Stromal cell of bone marrow (primary cell): Measurements from ENCODE around the gene PPP1R12B.

Experiments used
- DNase-seq: peaks from one replicate; pipeline ENCODE4 v3.0.0-alpha.2; 2012; ENCODE audit warnings: low read depth

The PPP1R12B gene, protein sequence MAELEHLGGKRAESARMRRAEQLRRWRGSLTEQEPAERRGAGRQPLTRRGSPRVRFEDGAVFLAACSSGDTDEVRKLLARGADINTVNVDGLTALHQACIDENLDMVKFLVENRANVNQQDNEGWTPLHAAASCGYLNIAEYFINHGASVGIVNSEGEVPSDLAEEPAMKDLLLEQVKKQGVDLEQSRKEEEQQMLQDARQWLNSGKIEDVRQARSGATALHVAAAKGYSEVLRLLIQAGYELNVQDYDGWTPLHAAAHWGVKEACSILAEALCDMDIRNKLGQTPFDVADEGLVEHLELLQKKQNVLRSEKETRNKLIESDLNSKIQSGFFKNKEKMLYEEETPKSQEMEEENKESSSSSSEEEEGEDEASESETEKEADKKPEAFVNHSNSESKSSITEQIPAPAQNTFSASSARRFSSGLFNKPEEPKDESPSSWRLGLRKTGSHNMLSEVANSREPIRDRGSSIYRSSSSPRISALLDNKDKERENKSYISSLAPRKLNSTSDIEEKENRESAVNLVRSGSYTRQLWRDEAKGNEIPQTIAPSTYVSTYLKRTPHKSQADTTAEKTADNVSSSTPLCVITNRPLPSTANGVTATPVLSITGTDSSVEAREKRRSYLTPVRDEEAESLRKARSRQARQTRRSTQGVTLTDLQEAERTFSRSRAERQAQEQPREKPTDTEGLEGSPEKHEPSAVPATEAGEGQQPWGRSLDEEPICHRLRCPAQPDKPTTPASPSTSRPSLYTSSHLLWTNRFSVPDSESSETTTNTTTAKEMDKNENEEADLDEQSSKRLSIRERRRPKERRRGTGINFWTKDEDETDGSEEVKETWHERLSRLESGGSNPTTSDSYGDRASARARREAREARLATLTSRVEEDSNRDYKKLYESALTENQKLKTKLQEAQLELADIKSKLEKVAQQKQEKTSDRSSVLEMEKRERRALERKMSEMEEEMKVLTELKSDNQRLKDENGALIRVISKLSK

DNA sequence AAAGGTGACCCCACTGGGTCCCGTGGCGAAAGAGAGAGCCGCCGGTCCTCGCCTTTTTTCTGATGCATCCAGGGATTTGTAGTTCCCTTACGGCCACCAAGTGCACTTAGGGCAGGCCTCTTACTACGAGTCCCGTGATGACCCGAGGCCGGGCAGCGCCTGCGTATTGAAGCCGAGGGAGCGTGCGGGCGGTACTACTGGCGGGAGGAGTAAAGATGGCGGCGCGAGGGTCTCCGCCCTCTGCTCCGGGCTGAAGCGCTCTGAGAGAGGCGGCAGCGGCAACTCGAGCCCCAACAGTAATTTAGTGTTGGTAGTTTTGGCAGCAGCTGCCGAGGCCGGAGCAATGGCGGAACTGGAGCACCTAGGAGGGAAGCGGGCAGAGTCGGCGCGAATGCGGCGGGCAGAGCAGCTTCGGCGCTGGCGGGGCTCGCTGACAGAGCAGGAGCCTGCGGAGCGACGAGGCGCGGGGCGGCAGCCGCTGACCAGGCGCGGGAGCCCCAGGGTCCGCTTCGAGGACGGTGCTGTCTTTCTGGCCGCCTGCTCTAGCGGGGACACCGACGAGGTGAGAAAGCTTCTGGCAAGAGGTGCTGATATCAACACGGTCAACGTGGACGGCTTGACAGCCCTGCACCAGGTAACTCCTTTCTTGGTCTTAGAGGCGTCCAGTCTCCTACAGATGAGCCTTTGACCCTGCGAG, at the start of gene PPP1R12B:
Gene PPP1R12B, plus strand, starts transcription at position 191 of the 697 bp plus-strand sequence. Its CDS starts 153 bp downstream, at position 344.
- peak; percentile 99 for DNase-seq

DNA sequence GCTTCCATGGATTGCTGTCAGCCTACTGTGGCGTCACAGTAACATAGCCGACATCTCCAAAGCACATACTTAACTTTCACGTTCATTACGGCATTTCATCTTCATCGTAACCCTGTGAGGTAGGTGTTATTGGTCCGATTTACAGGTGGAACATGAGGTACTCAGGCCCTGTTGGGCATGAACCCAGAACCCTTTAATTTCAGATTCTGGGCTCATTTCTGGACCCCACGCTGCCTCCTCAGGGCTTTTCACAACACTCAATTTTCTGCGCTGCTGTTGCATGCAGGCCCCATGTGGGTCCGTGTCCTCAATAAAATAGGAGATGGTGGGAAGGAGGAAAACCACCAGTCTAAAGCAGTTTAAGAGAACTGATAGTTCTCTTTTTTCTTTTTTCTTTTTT, 46.3 kb upstream of the PPP1R12B start:
- no peak for DNase-seq

DNA sequence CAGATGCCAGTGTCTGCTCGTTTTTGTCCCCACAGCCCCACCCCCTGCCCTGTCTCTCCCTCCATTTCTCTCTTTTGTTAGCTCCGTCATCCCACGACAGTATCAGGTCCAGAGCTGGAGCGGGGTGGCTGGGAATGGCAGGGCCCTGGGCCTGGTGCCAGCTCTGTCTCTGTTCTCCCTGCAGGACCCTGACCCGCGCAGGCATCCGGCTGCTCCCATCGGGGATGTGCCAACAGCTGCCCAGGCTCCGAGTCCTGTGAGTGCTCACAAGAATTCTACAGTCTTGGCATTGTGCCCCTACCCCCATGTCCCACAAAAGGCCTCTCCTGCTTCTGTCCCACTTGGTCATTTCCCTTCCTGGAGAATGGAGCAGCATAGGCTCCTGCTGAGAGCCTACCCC, 44.1 kb upstream of the PPP1R12B start:
- DNase-seq, result no peak

DNA sequence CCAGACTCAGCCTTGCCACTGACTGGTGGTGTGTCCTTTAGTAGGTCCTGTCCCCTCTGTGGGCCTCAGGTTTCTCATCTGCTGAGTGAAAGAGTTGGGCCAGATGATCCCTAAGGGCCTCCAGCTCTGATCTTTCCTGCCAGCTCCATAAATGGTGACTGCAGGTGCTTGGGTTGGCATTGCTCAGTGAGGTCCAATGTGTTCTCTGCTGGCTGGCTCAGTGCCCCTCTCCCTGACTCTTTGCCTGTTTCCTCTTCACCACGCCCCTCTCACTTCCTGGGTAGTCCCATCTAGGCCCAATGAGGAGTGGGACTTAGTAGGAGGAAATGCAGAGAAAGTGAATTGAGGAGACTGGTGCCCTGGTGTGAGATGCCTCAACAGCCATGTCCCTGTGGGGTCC, 43.3 kb upstream of the PPP1R12B start:
- no peak for DNase-seq

DNA sequence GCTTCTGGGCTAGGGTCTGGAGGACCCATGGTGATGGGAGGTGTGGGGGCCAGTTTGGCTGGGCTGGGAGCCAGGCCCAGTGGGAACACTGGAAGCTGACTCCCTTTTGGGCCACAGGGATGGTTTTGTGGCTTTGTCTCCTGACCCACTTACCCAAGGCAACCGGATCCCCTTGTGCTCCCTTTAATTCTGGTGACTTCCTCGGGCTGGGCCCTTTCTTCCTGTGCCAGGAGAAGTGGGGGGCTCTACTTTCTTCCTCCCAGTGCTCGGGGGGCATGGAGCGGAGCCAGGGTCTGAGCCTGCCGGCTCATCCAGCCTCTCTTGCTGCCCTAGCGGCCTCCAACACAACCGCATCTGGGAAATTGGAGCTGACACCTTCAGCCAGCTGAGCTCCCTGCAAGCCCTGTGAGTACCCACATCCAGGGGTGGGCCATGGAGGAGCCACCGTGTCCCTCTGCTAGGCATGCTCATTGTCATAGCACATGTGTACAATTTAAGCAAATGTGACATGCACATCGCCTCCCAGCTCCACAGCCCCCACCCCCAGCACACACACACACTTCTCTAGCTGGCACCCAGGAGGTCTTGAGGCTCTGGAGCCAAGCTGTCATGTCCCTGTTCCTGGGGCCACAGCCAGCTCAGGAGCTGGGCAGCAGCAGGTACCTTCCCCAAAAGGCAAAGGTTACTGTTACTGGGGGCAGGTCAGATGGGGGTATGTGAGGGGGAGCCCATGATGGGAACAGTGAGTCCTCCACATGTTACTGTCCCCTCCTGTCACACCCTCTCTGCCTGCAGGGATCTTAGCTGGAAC, 41.8 kb upstream of the PPP1R12B start:
- DNase-seq, result no peak

DNA sequence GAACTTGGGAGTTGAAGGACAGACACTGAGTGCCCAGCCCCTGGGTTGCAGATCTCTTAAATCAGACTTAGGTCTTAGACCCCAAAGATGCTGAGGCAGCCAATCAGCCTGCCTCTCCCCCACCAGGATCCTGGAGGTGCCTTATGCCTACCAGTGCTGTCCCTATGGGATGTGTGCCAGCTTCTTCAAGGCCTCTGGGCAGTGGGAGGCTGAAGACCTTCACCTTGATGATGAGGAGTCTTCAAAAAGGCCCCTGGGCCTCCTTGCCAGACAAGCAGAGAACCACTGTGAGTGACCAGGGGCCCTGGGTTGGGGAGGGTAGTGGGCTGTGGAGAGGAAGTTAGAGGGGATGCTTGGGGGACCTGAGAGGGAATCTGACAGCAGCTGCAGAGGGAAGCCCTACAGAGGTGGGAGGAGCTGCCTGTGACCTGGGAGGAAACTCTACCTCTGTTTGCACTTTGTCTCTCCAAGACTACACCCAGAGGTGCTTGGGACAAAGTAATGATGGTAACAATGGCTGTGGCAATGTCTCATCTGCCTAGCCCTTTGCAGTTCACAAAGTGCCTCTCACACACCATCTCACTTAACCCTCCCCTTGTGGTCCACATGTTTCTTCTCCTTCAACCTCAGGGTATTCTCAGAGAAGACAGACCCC, 38.3 kb upstream of the PPP1R12B start:
- no peak for DNase-seq

DNA sequence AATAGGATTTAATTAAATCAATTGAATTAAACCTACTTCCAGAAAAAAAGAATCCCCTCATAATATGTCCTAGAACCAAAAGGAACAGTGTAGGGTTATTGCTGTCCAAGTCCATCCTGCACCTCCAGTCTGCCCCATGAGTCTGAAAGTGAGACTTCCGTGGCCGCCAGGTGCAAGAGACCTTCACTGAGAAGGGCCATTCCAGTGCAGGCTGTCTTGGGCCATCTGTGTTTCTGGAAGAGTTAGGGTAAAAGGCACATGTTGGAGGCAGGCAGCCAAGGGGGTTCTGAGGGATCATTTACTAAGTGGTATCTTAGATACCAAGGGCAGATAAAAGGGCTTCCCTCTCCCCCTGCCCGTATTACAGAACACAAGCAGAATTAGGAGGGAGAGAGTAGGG, 37.8 kb upstream of the PPP1R12B start:
- DNase-seq, result no peak

DNA sequence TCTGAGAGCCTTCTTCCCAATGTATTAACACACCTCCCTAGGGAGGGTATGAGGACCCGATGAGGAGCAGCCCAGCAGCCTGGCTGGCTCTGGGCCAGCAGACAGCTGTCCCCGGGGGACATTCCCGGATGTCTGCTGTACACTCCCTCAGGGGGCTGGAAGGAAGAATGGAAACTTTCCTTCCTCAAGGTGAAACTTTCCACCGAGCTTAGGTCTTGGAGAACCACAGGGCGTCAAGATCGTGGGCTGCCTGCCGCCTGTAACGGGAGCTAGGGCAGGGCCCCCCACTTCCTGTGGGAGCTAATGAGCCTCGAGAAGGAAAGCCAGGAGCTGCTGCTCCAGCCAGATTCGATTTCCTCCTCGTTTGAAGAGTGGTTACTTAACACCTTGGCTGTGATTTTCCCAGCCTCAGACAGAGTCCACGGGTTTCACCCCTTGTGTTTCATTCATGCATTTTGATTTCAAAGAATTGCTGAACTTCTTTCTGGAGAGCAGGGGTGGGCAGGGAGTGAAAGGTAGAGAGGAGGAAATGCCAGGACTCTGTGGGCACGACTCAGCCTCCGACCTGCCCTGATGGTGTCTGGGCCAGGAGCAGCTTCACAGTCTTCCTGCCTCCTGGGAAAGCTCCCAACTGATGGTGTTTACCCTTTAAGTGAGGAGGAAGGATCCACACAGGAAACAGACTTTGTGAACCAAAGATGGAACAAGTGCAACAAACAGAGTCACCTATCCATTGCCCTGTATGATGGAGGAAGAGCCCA, 36.4 kb upstream of the PPP1R12B start:
- DNase-seq, result no peak

DNA sequence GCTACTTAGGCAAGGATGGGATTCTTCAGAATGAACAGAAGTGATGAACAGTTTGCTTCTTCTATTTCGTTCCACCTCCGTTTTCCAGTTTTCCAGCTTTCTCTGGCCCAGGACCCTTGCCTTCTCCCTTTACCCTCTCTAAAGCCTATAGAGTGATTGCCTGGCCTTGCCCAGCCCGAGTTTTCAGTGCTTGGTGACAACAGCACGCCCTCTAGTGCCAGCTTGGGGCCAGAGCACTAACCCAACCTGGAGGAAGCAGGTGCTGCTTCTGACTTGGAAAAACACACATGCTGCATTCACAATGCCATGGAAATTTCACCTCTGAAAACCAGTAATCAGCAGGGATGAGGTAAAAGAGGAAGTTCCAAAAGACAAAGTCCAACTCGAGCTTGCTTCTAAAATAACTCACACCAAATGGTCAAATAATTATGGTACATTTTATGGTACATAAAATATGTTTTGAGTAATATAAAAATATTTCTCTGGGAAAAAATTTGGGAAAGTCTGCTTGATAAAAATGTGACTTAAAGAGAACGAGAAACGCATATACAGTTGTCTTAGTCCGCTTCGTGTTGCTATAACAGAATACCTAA, 32.8 kb upstream of the PPP1R12B start:
- DNase-seq, result peak; percentile 34

DNA sequence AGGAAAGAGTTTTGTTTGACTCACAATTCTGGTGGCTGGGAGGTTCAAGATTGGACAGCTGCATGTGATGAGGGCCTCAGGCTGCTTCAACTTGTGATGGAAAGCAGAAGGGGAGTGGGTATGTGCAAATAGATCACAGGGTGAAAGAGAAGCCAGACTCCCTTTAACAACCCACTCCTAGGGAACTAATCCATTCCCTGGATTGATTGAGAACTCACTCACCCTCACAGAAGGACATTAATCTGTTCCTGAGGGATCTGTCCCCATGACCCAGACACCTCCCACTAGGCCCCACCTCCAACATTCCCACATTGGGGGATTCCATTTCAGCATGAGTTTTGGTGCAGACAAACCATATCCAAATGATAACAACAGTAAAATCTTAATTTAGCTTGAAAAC, 32.3 kb upstream of the PPP1R12B start:
- DNase-seq, result no peak

DNA sequence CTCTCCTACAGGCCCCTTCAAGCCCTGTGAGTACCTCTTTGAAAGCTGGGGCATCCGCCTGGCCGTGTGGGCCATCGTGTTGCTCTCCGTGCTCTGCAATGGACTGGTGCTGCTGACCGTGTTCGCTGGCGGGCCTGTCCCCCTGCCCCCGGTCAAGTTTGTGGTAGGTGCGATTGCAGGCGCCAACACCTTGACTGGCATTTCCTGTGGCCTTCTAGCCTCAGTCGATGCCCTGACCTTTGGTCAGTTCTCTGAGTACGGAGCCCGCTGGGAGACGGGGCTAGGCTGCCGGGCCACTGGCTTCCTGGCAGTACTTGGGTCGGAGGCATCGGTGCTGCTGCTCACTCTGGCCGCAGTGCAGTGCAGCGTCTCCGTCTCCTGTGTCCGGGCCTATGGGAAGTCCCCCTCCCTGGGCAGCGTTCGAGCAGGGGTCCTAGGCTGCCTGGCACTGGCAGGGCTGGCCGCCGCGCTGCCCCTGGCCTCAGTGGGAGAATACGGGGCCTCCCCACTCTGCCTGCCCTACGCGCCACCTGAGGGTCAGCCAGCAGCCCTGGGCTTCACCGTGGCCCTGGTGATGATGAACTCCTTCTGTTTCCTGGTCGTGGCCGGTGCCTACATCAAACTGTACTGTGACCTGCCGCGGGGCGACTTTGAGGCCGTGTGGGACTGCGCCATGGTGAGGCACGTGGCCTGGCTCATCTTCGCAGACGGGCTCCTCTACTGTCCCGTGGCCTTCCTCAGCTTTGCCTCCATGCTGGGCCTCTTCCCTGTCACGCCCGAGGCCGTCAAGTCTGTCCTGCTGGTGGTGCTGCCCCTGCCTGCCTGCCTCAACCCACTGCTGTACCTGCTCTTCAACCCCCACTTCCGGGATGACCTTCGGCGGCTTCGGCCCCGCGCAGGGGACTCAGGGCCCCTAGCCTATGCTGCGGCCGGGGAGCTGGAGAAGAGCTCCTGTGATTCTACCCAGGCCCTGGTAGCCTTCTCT, 30.3 kb upstream of the PPP1R12B start:
- no peak for DNase-seq

DNA sequence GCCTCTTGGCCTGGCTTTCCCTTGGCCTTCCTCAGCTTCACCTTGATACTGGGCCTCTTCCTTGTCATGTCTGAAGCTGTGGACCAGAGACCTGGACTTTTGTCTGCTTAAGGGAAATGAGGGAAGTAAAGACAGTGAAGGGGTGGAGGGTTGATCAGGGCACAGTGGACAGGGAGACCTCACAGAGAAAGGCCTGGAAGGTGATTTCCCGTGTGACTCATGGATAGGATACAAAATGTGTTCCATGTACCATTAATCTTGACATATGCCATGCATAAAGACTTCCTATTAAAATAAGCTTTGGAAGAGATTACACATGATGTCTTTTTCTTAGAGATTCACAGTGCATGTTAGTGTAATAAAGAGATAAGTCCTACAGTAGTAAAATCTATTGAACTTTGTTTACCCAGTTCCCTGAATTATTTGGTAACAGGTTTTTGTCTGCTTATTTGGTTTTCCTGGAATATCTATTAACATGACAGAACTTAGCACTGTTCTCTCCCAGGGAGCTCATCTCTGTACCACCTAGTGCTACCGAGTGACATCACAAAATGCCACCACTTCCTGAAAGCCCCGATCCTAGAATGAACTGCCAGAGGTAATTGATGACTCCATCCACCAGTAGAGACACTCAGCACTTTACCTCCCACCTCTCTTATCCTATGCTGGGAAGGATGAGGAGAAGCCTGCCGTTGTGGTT, 29.0 kb upstream of the PPP1R12B start:
- DNase-seq, result no peak

DNA sequence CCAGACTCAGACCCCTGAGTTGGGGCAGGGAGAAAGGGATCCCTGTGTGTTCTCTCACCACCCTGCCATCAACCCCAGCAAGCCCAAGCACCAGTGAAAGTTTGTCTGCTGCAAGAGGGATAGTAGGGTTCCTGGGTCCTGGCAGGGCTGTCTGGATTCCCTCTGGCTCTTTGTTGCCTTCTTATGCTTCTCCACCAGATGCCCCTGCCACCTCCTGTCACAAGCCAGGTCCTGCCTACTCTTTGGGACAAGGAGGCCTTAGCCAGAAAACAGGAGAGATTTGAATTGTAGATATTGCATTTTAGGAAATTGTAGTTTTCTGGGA, 28.5 kb upstream of the PPP1R12B start:
- DNase-seq, result no peak

DNA sequence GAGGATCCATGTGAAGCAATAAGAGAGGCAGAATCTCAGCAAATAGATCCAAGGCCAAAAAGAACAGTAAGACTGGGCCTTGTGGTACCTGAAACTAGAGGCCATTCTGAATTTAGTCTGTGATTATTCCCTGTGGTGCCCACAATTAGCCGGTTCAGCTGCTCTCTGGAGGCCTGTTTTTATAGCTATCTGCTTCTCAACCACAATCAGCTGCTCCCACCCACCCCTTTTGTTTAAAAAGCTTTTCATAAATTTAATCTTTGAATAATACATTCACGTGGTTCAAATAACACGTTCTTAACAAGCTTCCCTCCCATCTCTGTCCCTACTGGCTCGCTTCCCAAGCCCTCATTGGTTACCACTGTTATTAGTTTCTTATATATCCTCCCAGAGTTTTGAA, 24.8 kb upstream of the PPP1R12B start:
- DNase-seq, result no peak

DNA sequence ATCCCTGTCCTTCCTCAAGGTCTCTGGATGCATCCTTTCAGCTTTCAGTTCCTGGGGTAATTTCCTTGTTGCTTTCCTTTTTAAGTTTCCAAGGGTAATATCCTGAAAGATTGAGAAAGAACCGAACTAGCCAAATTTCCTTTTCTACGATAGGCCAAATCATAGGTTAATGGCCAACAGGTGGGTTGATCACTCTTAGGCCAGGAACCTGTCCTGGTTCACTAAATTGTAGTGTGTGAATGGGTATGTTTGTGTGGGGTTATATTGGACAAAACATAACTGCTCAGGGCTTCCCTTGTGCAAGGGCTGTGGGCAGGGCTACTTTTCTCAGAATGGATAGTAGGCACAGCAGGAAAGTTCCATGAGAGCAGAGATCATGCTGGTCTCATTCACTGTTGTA, 23.9 kb upstream of the PPP1R12B start:
- DNase-seq, result no peak

DNA sequence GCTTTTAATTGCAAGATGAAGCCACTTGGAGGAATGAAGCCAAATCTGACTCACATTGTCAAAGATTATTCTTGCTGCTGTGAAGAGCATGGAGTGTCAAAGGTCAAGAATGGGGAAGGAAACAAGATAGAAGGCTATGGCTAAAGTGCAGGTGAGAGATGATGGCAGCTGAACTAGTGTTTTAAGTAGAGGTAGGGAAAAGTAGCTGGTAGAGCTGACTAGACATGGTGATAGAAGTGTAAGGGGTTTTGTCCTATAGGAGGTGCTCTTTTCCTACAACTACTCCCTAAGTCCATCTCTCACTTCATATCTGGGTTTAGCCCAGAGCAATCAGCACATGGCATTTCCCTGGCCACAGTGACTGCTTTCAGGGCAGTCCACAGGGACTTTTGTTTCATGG, 18.6 kb upstream of the PPP1R12B start:
- DNase-seq, result no peak

DNA sequence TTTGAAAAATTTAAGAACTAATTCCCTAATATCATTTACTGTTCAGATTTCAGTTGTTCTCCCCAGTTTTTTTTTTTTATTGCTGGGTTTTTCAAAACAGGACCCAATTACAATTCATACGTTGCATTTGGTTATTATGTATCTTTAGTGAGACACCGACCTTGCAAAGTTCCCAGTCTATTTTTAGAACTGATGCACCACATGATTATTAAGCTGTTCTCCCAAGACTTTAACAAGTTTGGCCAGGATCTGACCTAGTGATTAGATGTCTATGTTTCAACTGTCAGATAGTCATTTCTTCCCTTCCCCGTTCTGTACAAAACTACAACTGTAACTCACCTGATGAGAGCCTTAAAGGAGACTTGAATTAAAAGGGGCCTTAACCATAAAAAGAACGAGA, 14.6 kb upstream of the PPP1R12B start:
- no peak for DNase-seq
